DMS114 treated with DMSO at 0.1 percent for 48 hours (cell line): ENCODE results near the gene P2RX2.
A peak's percentile ranks its signal among the peaks of the same experiment; 100 is the strongest.

ENCODE experiments used
- DNase-seq: peaks from one replicate; lab custom pipeline; 2025; ENCODE audit not compliant: unreplicated experiment; lab: John Stamatoyannopoulos, UW

P2RX2 gene

DNA sequence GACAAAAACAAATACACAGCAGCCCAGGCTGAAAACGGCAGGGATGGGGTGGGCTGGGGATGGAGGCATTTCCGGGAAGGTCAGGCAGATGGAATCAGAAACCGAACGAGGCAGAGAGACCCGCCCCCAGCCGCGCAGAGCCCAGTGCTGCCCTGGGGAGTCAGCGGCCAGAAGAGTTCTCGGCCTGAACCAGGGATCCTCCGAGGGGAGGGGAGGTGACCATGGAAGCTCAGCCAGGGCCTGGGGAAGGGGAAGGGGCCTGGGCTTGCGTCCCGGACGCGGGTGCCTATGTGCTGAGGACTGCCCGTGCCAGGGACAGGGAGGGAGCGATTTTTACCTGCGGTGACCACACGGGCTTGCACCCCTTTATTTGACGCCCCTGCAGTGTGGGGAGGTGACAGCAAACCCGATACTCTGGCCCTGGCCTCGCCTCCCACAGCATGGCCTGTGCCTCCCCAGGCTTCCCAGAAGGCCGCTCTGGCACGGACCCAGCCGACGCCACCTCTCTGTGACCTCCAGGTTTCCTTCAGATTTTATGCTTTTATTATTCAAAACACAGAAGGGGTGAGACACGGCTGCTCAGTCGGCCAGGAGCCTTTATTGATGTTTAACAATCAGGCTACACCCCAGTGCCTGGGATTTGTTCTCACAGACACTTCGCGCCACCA is 15.9 kb upstream of the P2RX2 start:
- DNase-seq = no peak

DNA sequence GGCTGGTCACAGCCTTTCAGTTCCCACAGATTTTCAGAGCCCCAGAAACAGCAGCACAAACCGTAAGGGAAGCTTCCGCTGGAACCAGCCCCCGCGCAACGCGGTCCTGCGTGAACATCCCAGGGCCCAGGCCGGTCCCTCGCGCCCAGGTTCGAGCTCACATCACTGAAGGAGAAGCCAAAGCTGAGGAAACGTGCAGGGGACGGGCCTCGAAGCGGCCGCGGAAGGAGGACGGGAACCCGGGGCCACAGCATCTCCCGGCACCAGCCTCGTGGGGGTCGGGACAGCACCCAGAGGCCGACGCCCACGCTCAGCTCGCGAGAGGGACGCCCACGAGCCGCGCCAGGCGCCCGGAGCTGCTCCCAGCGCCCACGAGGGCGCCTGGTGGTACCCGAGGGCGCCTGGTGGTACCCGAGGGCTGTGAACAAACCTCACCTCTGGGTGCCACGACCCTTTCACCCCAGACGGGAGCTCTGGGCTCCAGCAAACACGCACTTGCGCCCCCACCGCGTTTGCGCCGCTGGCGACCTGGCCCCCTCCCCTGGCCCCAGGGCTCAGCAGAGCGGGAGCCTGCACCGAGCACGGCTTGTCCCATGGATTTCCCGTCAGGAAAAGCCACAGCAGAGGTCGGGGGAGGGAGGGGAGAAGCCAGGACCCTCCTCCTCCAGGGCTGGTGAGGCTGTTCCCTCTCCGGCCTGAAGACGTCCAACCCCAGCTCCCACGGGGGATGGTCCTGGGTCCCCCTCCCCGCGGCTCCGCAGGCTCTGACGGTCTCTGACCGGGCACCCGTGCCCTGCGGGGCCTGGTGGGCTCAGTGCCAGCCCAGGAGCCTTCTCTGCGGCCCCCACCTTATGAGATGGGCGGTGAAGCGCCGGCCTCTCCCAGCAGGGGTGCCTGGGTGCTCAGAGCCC is 15.1 kb upstream of the P2RX2 start:
- DNase-seq = no peak

DNA sequence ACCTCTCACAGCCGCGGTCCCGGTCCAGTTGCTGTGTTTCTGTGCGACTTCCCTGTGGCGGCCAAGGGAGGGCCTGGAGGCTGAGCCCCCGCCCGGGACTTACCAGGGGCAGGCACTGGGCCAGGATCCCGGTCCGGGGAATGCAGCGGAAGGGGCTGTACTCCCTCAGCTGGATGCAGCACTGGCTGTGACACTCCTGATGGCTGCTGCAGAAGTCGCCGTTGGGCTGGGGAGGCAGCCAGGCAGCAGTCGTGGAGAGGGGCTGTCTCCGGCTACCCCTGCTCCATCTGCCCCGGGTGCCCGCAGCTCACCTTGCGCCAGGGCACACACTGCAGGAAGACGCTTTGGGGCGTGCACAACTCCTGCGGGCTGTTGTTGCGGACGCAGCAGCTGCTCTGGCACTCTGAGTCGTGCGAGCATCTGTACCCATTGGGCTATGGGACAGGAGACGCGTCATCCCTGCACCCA is 14.4 kb upstream of the P2RX2 start:
- DNase-seq = no peak

DNA sequence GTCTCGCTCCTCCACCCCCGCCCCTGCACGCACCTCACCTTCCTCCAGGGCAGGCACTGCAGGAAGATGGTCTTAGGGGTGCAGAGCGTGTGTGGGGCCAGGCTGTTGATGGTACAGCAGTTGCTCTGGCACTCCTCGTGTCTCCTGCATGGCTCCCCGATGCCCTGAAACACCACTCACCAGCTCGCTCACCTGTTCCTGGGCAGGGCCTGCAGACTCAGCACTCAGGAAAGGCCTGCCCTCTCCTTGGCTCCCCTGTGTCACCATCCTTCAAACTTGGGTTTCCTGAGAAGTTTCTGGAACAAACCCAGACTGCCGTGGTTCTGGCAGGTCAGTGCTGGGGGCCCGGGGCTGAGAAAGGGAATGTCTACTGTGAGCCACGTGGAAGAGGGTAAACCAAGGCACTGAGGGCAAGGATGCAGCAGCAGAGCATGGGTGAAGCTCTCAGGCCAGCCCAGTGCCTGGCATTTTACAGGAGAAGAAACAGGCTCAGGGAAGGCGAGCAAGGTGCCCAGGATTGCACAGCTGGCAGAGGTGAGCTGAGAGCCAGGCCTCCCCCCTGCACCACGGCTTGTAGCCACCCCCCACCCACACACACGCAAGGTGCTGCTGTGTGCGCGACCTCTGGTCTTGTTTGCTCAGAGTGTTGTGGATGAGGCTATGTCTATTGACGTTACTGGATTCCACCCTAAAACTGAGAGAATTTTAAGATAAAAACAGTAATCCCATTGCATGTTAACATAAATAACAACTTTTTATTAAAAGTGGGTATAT is 13.7 kb upstream of the P2RX2 start:
- no peak for DNase-seq

DNA sequence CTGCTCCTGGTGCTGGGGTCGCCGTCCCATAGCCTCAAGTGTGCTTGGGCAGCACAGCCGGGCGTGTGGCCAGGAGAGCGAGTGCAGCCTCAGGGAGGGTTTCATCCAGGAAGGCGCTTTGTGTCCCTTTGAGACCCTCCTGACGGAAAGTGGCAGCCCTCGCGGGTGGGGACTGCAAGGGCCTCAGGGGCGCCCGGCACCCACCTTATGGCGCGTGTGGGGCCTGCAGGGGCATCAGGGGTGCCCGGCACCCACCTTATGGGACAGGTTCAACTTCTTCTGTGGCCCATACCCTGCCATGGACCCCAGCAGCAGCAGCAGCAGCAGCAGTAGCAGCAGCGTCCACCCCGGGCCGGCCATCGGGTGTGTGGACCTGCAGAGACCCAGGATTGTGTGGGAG is 12.7 kb upstream of the P2RX2 start:
- DNase-seq = no peak

DNA sequence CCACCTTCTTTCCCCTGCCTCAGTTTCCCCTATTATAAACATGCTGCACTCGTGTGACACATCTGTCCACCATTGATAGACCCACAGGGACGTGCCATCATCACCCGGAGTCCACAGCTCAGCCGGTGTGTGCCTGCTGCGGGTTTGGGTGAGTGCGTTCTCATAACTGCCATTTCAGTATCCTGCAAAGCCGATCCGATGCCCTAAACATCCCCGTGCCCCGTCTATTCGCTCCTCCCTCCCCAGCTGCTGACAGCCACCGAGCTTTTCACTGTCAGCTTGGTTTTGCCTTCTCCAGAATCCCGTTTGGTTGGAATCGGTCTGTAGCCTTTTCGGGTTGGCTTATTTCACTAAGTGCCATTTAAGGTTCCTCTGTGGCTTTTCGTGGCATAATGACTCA is 12.1 kb upstream of the P2RX2 start:
- DNase-seq = no peak

DNA sequence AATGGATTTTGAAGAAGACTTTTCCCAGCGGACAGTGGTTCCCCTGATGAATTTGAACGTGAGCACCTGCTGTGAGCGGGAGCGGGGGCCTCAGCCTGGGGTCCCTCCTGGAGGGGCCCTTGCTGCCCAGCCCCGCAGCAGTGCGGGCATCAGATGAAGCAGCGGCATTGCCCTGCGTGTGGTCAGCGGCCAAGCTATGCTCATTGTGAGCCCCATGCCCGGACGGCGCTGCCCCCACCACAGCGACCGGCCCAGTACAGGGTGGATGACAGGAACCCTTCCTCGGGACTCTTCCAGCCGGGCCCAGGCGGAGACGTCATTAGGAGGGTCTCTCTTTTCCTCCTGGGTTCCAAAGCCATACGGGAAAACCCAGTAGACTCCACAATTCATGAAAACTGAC is 11.6 kb upstream of the P2RX2 start:
- no peak for DNase-seq

DNA sequence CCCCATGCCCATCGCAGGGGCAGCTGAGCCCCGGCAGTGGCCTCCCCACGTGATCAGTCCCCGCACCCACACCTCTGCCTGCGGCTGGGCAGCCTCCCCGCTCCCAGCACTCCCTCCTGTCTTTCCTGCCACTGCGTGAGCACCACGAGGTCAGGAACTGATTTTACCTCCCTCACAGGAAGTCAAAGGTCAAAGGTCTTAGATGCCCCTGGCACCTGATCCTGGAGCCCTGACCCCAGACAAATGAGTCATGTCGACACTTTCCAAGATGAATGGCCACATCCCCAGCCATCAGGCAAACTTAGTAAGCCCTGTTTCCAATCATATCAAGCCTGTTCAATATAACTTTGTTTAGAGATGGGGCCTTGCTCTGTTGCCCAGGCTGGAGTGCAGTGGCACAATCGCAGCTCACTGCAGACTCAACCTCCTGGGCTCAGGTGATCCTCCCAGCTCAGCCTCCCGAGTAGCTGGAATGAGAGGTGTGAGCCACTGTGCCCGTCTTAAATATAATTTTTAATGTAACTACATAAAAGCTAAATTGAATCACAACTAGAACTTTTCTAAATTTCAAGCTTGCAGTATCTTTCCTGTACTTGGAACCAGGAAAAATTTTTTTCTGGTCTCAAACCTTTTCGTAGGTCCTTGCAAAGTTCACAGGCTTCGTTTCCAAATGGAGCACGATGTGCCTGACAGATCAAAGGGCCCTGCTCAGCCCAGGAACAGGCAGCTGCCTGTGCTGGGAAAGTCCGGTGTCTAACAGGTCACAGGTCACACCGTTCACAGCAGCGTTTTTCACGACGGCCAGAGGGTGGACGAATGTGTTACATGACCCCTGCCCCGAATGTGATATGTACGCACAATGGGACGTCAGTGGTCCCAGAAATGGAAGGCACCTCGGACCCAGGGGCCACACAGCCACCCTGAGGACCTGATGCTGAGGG is 10.1 kb upstream of the P2RX2 start:
- no peak for DNase-seq

DNA sequence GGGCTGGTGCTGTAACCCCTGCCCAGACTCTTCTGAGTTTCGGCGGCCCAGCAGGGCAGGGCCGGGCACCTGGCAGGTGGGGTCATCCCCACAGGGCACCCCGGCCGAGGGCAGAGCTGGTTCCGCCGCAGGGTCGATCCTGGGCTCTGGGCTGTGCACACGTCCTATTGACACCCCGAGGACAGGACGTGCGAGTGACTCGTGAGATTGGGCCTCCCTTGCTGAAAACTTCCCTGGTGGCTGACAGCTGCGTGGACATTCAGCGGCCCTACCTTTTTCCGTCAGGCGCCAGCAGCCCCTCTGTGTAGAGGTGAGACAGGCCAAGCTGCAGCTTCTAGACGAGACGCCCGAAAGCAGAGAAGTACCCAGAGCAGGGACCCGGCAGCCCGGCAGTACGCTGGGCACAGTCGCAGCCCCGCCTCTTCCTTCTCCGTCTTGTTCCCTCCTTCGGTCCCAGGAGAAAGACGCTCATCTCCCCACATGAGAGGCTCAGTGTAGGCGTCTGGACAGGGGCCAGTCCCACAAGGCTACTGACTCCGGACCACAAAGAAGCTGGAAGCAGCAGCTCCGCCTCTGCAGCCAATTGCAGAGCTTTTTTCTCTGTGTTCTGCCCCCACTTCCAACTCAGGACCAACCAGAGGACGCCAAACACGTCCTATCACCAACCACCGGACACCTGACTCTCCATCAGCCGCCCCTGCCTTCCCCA is 8.4 kb upstream of the P2RX2 start, which contains the start of gene LRCOL1:
Gene LRCOL1 (minus strand): TSS at position 532 of the 709 bp plus-strand sequence. CDS start 4,331 bp downstream, outside the sequence.
- no peak for DNase-seq

DNA sequence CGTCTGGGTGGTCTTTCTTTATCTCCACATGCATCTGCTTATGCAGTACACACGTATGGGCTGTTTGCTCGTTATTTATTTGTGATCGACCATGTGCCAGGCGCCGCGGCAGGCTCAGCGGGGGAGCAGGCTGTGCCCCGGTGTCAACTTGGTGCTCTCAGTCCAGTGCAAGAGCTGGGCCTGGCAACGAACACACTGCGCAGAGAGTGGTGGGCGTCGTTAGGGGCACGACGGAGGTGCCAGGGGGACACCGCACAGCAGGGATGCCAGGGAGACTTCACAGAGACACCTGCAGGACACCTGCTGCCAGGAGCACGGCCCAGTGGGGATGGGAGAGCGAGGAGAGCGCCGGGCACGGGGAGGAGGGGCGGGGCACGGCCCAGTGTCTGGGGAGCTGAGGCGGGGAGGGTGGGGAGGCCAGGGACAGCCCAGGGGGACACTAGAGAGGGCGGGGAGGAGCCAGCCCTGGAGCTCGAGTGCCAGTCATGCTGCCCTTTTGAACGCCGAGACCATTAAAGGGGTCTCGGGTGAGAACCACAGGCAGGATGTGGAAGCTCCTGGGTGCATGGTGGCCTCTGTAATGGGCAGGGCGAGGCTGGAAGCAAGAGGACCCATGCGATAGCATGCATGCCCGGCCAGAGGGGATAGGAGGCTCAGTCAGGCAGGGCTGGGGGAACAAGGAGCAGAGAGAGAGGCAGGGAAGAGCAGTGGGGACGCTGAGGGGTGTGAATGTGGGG is 7.5 kb upstream of the P2RX2 start:
- DNase-seq = no peak

DNA sequence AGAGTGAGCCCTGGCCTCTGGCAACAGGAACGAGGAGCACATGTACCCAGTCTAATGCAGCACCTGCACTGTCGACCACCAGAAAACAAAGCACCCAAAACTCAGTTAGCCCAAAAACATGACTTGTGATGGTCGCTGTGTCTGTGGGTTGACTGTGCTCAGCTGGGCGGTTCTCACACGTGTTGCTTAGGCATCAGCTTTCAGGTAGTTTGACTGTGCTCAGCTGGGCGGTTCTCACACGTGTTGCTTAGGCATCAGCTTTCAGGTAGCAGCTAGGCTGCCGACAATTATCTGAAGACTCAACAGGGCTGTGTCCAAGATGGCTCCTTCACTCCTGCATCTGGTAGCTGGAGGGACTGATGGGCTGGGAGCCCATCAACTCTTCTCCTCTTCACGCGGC is 7.0 kb upstream of the P2RX2 start:
- no peak for DNase-seq

DNA sequence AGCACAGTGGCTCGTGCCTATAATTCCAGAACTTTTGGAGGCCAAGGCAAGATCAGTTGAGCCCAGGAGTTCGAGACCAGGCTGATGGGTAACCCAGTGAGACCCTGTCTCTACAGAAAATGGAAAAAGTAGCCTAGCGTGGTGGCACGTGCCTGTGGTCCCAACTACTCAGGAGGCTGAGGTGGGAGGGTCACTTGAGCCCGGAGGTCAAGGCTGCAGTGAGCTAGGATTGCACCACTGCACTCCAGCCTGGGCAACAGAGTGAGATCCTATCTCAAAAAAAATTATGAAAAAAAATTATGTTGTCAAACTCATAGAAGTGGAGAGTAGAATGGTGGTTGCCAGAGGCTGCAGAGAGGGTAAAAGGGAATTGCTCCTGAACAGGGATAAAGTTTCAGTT is 4.5 kb upstream of the P2RX2 start:
- DNase-seq = no peak

DNA sequence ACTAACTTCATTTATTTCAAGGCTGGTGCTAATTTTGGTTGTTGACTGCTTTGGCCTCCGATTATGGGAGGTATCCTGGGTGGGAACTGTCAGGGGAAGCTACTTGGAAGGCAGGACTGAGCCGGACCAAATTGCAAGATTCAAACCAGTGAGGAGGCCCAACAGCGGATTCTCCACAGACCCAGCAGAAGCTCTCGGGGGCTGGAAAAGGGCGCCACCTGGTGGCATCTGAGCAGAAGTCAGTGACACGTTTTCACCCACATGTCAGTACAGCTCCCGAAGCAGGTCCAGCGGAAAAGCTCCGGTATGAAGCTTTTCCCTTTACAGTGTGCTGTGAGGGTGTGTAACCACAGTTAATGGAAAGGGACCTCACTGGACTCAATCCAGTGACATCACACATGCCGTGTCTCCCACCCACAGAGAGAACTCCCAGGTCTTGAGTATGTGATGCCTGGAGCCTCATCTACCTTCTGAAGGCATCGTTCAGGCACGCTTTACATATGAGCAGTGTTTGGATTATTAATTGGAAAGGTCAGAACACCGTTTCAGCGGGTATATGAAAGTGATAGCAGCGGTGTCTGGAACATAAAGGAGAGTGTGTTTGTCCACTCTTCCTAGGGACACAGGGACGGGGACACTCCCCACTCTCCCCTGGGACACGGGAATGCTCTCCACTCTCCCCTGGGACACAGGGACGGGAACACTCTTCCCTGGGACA is 3.6 kb upstream of the P2RX2 start:
- DNase-seq = peak; percentile 85

DNA sequence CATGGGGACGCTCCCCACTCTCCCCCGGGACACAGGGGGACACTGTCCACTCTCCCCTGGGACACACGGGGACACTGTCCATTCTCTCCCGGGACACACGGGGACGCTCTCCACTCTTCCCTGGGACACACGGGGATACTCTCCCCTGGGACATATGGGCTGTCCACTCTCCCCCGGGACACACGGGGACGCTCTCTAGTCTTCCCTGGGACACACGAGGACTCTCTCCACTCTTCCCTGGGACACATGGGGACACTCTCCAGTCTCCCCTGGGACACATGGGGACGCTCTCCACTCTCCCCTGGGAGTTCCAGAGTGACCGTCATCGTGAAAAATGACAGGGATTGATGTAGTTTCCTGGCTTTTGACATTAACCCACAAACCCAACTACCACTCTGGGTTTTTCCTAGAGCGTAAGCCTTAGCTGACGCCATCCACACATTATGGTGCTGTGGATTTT is 3.0 kb upstream of the P2RX2 start:
- no peak for DNase-seq

DNA sequence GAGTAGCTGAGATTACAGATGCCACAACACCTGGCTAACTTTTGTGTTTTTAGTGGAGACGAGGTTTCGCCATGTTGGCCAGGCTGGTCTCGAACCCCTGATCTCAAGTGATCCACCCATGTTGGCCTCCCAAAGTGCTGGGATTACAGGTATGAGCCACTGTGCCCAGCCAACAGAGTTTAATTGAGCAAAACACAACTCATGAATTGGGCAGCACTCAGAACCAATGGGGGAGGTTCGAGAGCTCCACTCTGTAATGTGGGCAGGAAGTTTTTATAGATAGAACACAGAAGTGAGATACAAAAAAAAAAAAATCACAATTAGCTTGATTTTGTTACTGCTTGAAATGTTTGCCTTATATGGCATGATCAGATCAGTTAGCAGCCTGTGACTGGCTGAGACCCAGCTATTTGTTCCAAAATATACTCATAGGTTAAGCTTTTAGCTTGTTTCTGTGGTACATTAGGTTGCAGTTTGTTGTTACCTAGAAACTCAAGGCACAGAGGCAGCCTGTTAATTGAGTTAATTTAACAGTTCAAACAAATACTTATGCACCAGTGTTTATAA is 1.4 kb upstream of the P2RX2 start:
- DNase-seq = no peak

DNA sequence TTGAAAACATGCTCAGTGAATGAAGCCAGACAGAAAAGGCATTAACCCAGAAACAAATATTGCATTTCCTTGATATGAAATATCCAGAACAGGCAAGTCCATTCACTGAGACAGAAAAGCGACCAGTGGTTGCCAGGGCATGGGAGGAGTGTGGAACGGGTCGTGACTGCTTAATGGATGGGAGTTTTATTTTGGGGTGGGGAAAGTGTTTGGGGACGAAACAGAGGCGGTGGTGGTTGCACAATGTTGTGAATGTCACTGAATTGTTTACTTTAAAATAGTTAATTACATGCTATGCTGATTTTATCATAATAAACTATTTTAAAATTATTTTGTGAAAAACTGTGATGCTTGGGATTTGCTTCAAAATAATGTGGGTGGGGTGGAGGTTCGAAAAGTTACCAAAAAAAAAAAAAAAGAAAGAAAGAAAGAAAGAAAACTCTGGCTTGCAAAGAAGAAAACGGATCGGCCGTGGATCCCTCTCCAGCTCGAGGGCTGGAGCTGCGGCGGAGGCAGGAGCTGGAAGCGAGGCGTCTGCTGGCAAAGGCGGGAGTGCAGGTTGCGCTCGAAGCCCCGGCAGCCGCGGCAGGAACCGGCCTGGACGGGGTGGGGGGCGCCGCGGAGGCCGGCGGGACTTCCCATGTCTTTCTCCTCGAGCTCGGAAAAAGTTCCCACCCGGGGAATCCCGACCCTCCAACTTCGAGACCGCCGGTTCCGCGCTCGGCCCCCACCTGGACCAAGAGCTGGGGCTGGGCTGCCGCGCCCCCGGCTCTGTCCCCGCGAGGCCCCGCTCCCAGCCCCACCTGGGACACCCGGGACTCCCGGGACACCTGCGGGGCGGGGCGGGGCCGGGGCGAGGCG is 524 bp upstream of the P2RX2 start:
- peak; percentile 18 for DNase-seq

DNA sequence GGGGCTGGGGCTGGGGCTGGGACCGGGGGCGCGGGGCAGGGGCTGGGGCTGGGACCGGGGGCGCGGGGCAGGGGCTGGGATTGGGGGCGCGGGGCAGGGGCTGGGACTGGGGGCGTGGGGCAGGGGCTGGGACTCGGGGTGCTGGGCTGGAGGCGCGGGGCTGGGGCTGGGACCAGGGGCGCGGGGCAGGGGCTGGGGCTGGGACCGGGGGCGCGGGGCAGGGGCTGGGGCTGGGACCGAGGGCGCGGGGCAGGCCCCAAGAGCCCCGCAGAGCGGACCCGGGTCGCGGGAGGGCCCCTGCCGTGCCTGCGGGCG is 452 bp downstream of the P2RX2 start:
- no peak for DNase-seq
